GM12878 (cell line): ENCODE results near the gene C1QTNF5. TPM values are rescaled to one million over a fixed set of nuclear protein-coding genes. Genes with fewer than 3 reads are reported as not detected.

ENCODE experiments used
- ATAC-seq: fragments of 200-7000 bp; cut with Tn5 transposase; 3 replicates; pipeline ENCODE4 v1.9.1; 2020; ENCODE audit warnings: mild to moderate bottlenecking, moderate library complexity
- BruUV-seq: library from RNA; stranded (reverse); fragments of 400-500 nt; replicated peaks from 2 replicates; lab custom pipeline; 2021; lab: Mats Ljungman, UMichigan
- CTCF ChIA-PET: fragments of 300-600 bp; sonication (Branson Sonifier 250); formaldehyde crosslinking; extraction: SDS; loops from one replicate; lab custom pipeline; 2021; ENCODE audit warnings: inconsistent platforms; lab: Yijun Ruan, JAX
- POLR2A ChIA-PET: fragments of 350-600 bp; formaldehyde crosslinking; extraction: SDS; loops from one replicate; lab custom pipeline; 2021; ENCODE audit warnings: inconsistent platforms; lab: Charles Lee
- RAD21 ChIA-PET: fragments of 300-600 bp; sonication (Branson Sonifier 250); formaldehyde crosslinking; loops from one replicate; lab custom pipeline; 2023; ENCODE audit warnings: antibody characterized with exemption; ENCODE audit not compliant: unreplicated experiment; lab: Charles Lee
- SMC1A ChIA-PET: fragments of 300-600 bp; sonication (Branson Sonifier 250); formaldehyde crosslinking; loops from one replicate; lab custom pipeline; 2023; ENCODE audit not compliant: unreplicated experiment, uncharacterized antibody; lab: Charles Lee
- DNase-seq: peaks from one replicate; pipeline ENCODE4 v3.0.0-alpha.2; 2011; ENCODE audit warnings: low read depth, low spot score
- FAIRE-seq: peaks from 3 replicates; lab custom pipeline; 2011; peaks lifted over from hg19 to GRCh38; lab: Jason Lieb, UNC
- H2AFZ ChIP-seq: 2 replicates; pipeline ENCODE4 v1.6.0; 2011; ENCODE audit warnings: low read depth, low read length, control low read depth; ENCODE audit not compliant: control insufficient read depth
- H3K27ac ChIP-seq: 2 replicates; pipeline ENCODE4 v1.5.1; 2011; ENCODE audit warnings: control low read depth; ENCODE audit not compliant: control insufficient read depth, insufficient read depth
- H3K27me3 ChIP-seq, 2 experiments: replicated peaks in 1 of 2; 2 replicates each; pipeline versions ENCODE4 v1.6.0 to v1.6.1; 2011; ENCODE audit warnings: low read length in 1 of 2; ENCODE audit not compliant: control insufficient read depth in 2 of 2, insufficient read depth in 2 of 2
- H3K36me3 ChIP-seq, 2 experiments: 2 replicates each; pipeline ENCODE4 v1.5.1; 2011; ENCODE audit warnings: low read length in 1 of 2; ENCODE audit not compliant: control insufficient read depth in 2 of 2, insufficient read depth in 2 of 2
- H3K4me1 ChIP-seq: 2 replicates; pipeline ENCODE4 v1.6.1; 2011; ENCODE audit warnings: mild to moderate bottlenecking, low read length, moderate library complexity, mixed read lengths; ENCODE audit not compliant: control insufficient read depth, insufficient read depth
- H3K4me2 ChIP-seq: 2 replicates; pipeline ENCODE4 v1.6.0; 2011; ENCODE audit warnings: control low read depth; ENCODE audit not compliant: control insufficient read depth, insufficient read depth
- H3K4me3 ChIP-seq: fragments of 200-600 bp; sonication (generic); 2 replicates; pipeline ENCODE4 v1.5.1; 2016
- H3K79me2 ChIP-seq: 2 replicates; pipeline ENCODE4 v1.6.0; 2011; ENCODE audit warnings: low read length; ENCODE audit not compliant: control insufficient read depth, insufficient read depth
- H3K9ac ChIP-seq: 2 replicates; pipeline ENCODE4 v1.8.0; 2011; ENCODE audit warnings: low read length, control low read depth, mixed read lengths; ENCODE audit not compliant: control insufficient read depth, insufficient read depth
- H3K9me3 ChIP-seq: replicated peaks from 3 replicates; pipeline ENCODE4 v1.5.1; 2011; ENCODE audit warnings: mild to moderate bottlenecking, low read length; ENCODE audit not compliant: control insufficient read depth, insufficient read depth
- H4K20me1 ChIP-seq: 2 replicates; pipeline ENCODE4 v1.6.0; 2011; ENCODE audit not compliant: control insufficient read depth, insufficient read depth
- BHLHE40 ChIP-seq, 2 experiments: fragments of 450-650 bp in 1 of 2; IDR thresholded peaks; 2 replicates each; pipeline ENCODE4 v1.6.1; 2011 to 2017; ENCODE audit warnings: low read depth in 2 of 2, borderline replicate concordance in 1 of 2, improper control_type of control experiment in 1 of 2, low read length in 1 of 2, mild to moderate bottlenecking in 1 of 2
- BRCA1 ChIP-seq: IDR thresholded peaks from 2 replicates; pipeline ENCODE4 v1.6.1; 2011; ENCODE audit warnings: low read depth, low read length, improper control_type of control experiment
- E2F4 ChIP-seq: IDR thresholded peaks from 2 replicates; pipeline ENCODE4 v1.6.1; 2012; ENCODE audit warnings: low read depth, low read length, improper control_type of control experiment
- MEF2A ChIP-seq: IDR thresholded peaks from 2 replicates; pipeline ENCODE4 v1.6.1; 2011; ENCODE audit warnings: low read depth, mild to moderate bottlenecking, low read length, moderate library complexity; ENCODE audit not compliant: insufficient read depth
- MTA3 ChIP-seq: IDR thresholded peaks from 2 replicates; pipeline ENCODE4 v1.6.1; 2012; ENCODE audit warnings: low read length, inconsistent platforms, borderline replicate concordance
- MYC ChIP-seq: IDR thresholded peaks from 2 replicates; pipeline ENCODE4 v1.6.1; 2011; ENCODE audit warnings: mild to moderate bottlenecking, low read length, moderate library complexity, inconsistent platforms; ENCODE audit not compliant: insufficient read depth, insufficient replicate concordance, insufficient read length, severe bottlenecking
- NR2F1 ChIP-seq: fragments of 450-650 bp; conservative IDR thresholded peaks from 2 replicates; pipeline ENCODE4 v1.6.1; 2017; ENCODE audit warnings: mild to moderate bottlenecking
- PBX3 ChIP-seq: IDR thresholded peaks from 2 replicates; pipeline ENCODE4 v1.6.1; 2011; ENCODE audit warnings: mild to moderate bottlenecking, low read depth, low read length, moderate library complexity; ENCODE audit not compliant: insufficient replicate concordance
- YY1 ChIP-seq: IDR thresholded peaks from 2 replicates; pipeline ENCODE4 v1.6.1; 2011; ENCODE audit warnings: low read depth, mild to moderate bottlenecking, low read length
- ZBED1 ChIP-seq: IDR thresholded peaks from 2 replicates; pipeline ENCODE4 v1.6.1; 2016; ENCODE audit warnings: borderline replicate concordance
- ZNF217 ChIP-seq: fragments of 450-650 bp; IDR thresholded peaks from 2 replicates; pipeline ENCODE4 v1.6.1; 2017; ENCODE audit warnings: antibody characterized with exemption, mild to moderate bottlenecking
- WGBS: methylation state at CpG from one replicate; pipeline ENCODE4 v1.1.6; 2016; ENCODE audit warnings: low lambda C conversion rate; ENCODE audit not compliant: insufficient replicate concordance, insufficient coverage; ENCODE audit errors: missing lambda C conversion rate; 5-methylcytosine and 5-hydroxymethylcytosine counted together
- in situ Hi-C: fragments of 300-500 bp; cut with MboI; formaldehyde crosslinking; loops from 9 replicates; pipeline ENCODE4 v1.14.3; 2018; ENCODE audit warnings: mixed read lengths
- intact Hi-C: fragments of 100-400 bp; cut with micrococcal nuclease; formaldehyde crosslinking; loops from one replicate; pipeline ENCODE4 v1.14.2; 2022; ENCODE audit not compliant: unreplicated experiment
- polyA plus RNA-seq, 11 experiments: library from polyadenylated mRNA; depleted of rRNA in 4 of 11; unstranded in 6 of 11; stranded (reverse) in 5 of 11; fragments of >200 nt; fragmentation: Nextera tagmentation in 4 of 11; fragmentation: Illumina TruSeq in 1 of 11; extraction: Ambion mirVana in 4 of 11; extraction: Trizol in 1 of 11; gene quantifications; 1 replicate in 1 of 11; 2 replicates in 10 of 11; pipeline versions ENCODE4 v1.2.1 to v1.2.3, GENCODE V29; 2011 to 2016; ENCODE audit warnings: inconsistent platforms in 2 of 11, missing spikeins in 2 of 11, low read depth in 1 of 11
- total RNA-seq, 4 experiments: library from RNA; depleted of rRNA in 3 of 4; stranded (reverse); fragments of >200 nt in 3 of 4; fragmentation: Illumina TruSeq in 1 of 4; extraction: Trizol in 1 of 4; gene quantifications; 2 replicates each; pipeline versions ENCODE4 v1.2.1 to v1.2.3, GENCODE V29; 2013 to 2021
- TF ChIP-seq, protein P1 (sequence below): IDR thresholded peaks from 2 replicates; pipeline ENCODE4 v1.6.1; 2011; ENCODE audit warnings: low read depth, mild to moderate bottlenecking, low read length, moderate library complexity, borderline replicate concordance; ENCODE audit errors: extremely low read depth

C1QTNF5 gene
- total and polyA plus RNA-seq, 10 of the 15 experiments (the other 5 are each of a cell fraction or from before 2014, with no cell fraction given), result not detected

DNA sequence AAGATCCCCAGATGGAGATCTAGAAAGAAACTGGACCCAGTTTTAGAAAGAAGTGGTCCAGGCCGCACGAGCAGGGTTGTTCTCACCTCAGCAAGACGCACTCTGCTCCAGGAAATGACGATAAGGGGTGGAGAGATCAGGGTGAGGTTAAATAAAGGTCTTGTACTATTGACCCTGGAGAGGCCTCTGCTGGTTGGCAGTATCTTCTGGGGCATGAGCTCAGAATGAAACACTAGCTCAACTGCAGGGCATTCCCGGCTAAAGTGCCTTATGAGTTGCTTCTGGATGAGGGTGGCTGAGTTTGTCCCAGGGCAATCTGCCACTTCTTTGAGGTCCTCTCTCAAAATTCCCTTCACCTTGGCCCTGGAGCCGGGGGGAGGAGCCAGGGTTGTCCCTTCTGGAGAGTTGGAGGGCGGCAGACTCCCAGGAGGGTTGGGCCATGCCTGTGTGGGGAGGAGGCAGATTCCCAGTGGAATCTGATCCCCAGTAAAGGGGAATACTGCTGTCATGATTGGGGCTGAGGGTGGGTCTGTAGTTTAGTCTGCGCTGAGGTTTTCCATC is 29.9 kb upstream of the C1QTNF5 start:
- Histone ChIP-seq H3K27me3 (0 out of 4 replicates have a peak, but pooled peaks cover 0 to 1% of the 10 kb centered on the region in 2 experiments), H2AFZ (peak overlapping the region; percentile 33; the same call in 1 of the 2 replicates), H3K4me1 (no peaks in the 10 kb centered on the region), H3K9me3 (no peaks in the 10 kb centered on the region), H3K4me2 (no peak overlapping the region), H4K20me1 (no peaks in the 10 kb centered on the region), H3K79me2 (no peaks in the 10 kb centered on the region), H3K36me3 (no peaks in the 10 kb centered on the region), H3K4me3 (no peak overlapping the region), H3K9ac (no peak overlapping the region), H3K27ac (no peak overlapping the region)
- in situ Hi-C loops (no loop called here), intact Hi-C loops (no loop called here)
- CTCF ChIA-PET, result interaction anchor here (0.5 to 17.9 kb wide), 7 partner anchors 10 to 227 kb away, joined by 3 to 183 read pairs (median 6); partner anchors contain the start of gene USP2
- TF ChIP-seq PBX3 (no peak), MYC (no peak), BRCA1 (no peak), MEF2A (no peak), ZBED1 (no peak), MTA3 (no peak), ZNF217 (no peak), NR2F1 (peak; percentile 36; the same call in 1 of the 2 replicates), BHLHE40 (IDR thresholded peaks at IDR 0.05; ENCODE audit: borderline replicate concordance in 1 of 2, low read depth in 2 of 2, low read length in 1 of 2) (peak in 1 of 2 experiments; percentile 41; a peak in 1 of 4 replicates), YY1 (no peak), E2F4 (no peak)
- TF ChIP-seq, protein P1, sequence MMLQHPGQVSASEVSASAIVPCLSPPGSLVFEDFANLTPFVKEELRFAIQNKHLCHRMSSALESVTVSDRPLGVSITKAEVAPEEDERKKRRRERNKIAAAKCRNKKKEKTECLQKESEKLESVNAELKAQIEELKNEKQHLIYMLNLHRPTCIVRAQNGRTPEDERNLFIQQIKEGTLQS, result no peak
- FAIRE-seq, result no peak
- no peak for DNase-seq
- RAD21 ChIA-PET, result interaction anchor here (1.3 to 1.7 kb wide), 4 partner anchors 9 to 33 kb away, joined by 4 to 8 read pairs (median 6); no protein-coding TSS in a partner anchor
- SMC1A ChIA-PET, result interaction anchor here (1.2 to 5.5 kb wide), 4 partner anchors 15 to 105 kb away, joined by 3 to 31 read pairs (median 4); no protein-coding TSS in a partner anchor
- POLR2A ChIA-PET, result interaction anchor here (1.0 to 1.6 kb wide), 2 partner anchors 9 to 15 kb away, joined by 3 to 6 read pairs; no protein-coding TSS in a partner anchor
- peak; percentile 60 for ATAC-seq
- WGBS, result 14% methylated on average over 8 of the region's 8 CpGs
- BruUV-seq, result no TSS peak
